Measurements from ENCODE around the gene DOCK9. TPM values are rescaled to one million over a fixed set of nuclear protein-coding genes. Genes with fewer than 3 reads are reported as not detected.

Gene DOCK9
- total RNA-seq, 2 donors from 2014 or later, result 58.6 to 102 TPM

DNA sequence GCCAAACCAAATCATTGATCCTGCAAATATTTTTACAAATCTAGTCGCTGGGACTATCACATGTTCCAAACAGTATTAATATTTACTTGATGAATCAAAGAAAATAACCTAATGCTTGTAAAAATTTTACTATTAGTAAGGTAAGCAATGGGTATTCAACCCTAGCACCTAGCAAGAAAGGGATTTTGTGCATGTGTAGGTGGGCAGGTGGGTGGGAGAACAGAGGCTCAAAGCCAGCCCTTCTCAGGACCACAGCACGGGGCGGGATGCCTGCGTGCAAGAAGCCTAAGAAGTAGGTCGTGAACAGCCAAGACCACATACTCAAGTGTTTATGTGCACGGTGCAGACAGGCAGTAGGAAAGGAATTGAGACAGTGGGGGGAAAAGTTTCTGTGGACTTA, 26.6 kb downstream of the DOCK9 start:
- TF ChIP-seq, protein P1, sequence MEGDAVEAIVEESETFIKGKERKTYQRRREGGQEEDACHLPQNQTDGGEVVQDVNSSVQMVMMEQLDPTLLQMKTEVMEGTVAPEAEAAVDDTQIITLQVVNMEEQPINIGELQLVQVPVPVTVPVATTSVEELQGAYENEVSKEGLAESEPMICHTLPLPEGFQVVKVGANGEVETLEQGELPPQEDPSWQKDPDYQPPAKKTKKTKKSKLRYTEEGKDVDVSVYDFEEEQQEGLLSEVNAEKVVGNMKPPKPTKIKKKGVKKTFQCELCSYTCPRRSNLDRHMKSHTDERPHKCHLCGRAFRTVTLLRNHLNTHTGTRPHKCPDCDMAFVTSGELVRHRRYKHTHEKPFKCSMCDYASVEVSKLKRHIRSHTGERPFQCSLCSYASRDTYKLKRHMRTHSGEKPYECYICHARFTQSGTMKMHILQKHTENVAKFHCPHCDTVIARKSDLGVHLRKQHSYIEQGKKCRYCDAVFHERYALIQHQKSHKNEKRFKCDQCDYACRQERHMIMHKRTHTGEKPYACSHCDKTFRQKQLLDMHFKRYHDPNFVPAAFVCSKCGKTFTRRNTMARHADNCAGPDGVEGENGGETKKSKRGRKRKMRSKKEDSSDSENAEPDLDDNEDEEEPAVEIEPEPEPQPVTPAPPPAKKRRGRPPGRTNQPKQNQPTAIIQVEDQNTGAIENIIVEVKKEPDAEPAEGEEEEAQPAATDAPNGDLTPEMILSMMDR (IDR thresholded peaks at IDR 0.05), result no peak
- no peaks in the 10 kb centered on the region for H3K27me3 ChIP-seq (replicated peaks; ENCODE audit: insufficient read depth)
- no peaks in the 10 kb centered on the region for H3K9me3 ChIP-seq
- H3K36me3 ChIP-seq, result no peaks in the 10 kb centered on the region
- no peak overlapping the region for H3K27ac ChIP-seq
- no peak overlapping the region for H3K4me3 ChIP-seq
- DNase-seq (ENCODE audit: low spot score), result no peak
- no peaks in the 10 kb centered on the region for H3K4me1 ChIP-seq (ENCODE audit: control insufficient read depth in 1 of 2, low read depth in 2 of 2)
- ATAC-seq (ENCODE audit: insufficient number of reproducible peaks, low FRiP score, low read depth), result no peak

DNA sequence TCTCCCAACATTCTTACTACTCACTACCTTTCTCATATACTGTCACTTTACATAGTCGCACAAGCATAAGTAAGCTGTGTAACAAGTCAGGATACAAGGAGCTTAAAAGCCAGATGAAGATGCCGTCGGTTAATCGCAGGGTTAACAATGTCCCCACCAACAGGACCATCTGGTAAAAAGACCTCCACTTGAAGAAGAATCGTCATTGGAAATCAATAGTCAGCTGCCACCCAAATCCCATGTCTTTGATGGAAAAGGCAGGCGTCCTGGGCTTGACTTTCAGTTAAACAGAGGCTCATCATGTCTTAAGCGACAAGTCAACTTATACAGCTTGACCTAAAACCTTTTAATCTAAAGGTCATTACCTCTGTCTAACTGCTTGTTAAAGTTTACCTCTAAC, 27.2 kb downstream of the DOCK9 start:
- Histone ChIP-seq H3K4me1 (ENCODE audit: control insufficient read depth in 1 of 2, low read depth in 2 of 2) (no peaks in the 10 kb centered on the region), H3K27me3 (replicated peaks; ENCODE audit: insufficient read depth) (no peaks in the 10 kb centered on the region), H3K27ac (no peak overlapping the region), H3K36me3 (no peaks in the 10 kb centered on the region), H3K9me3 (no peaks in the 10 kb centered on the region), H3K4me3 (no peak overlapping the region)
- DNase-seq (ENCODE audit: low spot score) (no peak), ATAC-seq (ENCODE audit: insufficient number of reproducible peaks, low FRiP score, low read depth) (no peak)
- TF ChIP-seq, protein P1 (IDR thresholded peaks at IDR 0.05), result no peak

DNA sequence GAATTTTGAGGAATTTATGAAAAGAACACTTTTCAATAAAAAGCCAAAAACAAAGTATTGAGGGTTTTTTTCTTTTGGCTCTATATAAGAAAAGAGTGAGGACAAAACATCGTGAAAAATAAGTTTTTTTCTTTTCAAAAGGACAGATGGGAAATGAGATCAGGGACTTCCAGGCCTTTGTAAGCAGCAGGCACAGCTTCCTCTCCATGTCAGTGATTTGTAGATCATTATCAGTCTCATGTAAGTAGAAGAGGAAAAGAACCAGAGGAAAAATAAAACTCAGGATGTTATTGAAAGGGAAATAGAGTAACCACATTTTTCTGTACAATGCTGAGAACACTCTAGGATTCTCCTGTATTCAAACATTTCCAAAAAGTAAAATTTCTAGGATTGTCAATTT, 29.9 kb downstream of the DOCK9 start:
- ATAC-seq (ENCODE audit: insufficient number of reproducible peaks, low FRiP score, low read depth) (no peak), DNase-seq (ENCODE audit: low spot score) (no peak)
- TF ChIP-seq, protein P1 (IDR thresholded peaks at IDR 0.05), result no peak
- H3K4me3 ChIP-seq, result no peak overlapping the region
- no peaks in the 10 kb centered on the region for H3K27me3 ChIP-seq (replicated peaks; ENCODE audit: insufficient read depth)
- H3K4me1 ChIP-seq (ENCODE audit: control insufficient read depth in 1 of 2, low read depth in 2 of 2), result no peaks in the 10 kb centered on the region
- no peak overlapping the region for H3K27ac ChIP-seq
- H3K9me3 ChIP-seq, result no peaks in the 10 kb centered on the region
- H3K36me3 ChIP-seq, result no peaks in the 10 kb centered on the region

DNA sequence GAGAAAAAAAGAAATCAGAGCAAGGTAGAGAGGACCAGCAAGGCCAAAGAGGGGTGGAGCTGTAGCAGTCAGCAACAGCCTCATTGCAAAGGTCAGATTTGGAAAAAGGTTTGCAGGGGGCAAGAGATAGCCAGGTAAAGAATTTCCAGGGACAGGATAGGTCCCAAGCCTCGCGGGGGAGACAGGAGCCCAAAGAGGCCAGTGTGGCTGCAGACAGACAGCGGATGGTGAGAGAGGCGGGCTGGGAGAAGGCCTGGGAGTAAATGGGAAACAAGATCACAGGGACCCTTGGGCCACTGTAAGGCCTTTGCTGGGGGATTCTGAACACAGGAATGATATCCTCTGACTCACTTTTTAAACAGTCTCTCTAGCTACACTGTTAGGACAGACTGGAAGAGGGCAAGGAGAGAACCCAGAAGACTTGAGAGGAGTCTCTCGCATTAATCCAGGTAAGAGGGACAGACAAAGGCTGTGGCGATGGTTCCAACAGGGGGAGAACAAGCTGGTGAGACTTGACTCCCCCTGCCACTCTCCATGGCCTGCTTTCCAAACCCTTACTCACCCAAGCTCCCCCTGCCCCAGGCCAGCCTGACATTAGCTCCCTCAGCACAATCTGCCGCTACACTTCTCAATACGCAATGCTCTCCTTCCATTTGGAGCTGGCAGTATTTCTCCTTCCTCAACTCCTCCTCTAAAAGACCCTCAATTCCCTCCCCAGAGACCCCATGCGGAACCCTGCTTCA, 31.8 kb downstream of the DOCK9 start:
- Histone ChIP-seq H3K4me1 (ENCODE audit: control insufficient read depth in 1 of 2, low read depth in 2 of 2) (no peaks in the 10 kb centered on the region), H3K9me3 (no peaks in the 10 kb centered on the region), H3K4me3 (no peak overlapping the region), H3K27me3 (replicated peaks; ENCODE audit: insufficient read depth) (no peaks in the 10 kb centered on the region), H3K27ac (no peak overlapping the region), H3K36me3 (no peaks in the 10 kb centered on the region)
- no peak for ATAC-seq (ENCODE audit: insufficient number of reproducible peaks, low FRiP score, low read depth)
- TF ChIP-seq, protein P1 (IDR thresholded peaks at IDR 0.05), result no peak
- DNase-seq (ENCODE audit: low spot score), result no peak

DNA sequence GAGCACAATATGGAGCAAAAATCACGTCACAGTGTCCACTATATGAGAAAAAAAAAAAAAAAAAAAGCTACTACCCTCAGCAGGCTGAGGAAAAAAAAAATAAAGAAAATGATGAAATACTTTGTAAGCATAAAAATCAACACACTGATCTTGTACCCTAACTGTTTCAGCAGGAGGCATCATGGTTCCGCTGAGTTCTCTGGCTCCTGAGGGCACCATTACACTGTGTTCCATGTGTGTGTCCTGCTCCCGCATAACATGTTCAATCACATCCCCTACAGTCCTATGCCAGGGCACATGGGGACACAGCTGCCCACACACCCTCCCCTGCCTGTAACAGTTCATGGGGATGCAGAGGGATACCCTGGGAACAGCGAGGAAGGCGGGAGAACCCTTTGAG, 33.5 kb downstream of the DOCK9 start:
- H3K9me3 ChIP-seq, result no peaks in the 10 kb centered on the region
- no peak overlapping the region for H3K4me3 ChIP-seq
- H3K27me3 ChIP-seq (replicated peaks; ENCODE audit: insufficient read depth), result no peaks in the 10 kb centered on the region
- DNase-seq (ENCODE audit: low spot score) (no peak), ATAC-seq (ENCODE audit: insufficient number of reproducible peaks, low FRiP score, low read depth) (no peak)
- no peak overlapping the region for H3K27ac ChIP-seq
- no peaks in the 10 kb centered on the region for H3K4me1 ChIP-seq (ENCODE audit: control insufficient read depth in 1 of 2, low read depth in 2 of 2)
- TF ChIP-seq, protein P1 (IDR thresholded peaks at IDR 0.05), result no peak
- H3K36me3 ChIP-seq, result no peaks in the 10 kb centered on the region
